Loucy (cell line): ENCODE measurements around the gene HTN3.

Experiments
- CTCF ChIP-seq: fragments of 200-600 bp; sonication (generic); conservative IDR thresholded peaks from 2 replicates; pipeline ENCODE4 v1.5.1; 2014; ENCODE audit warnings: mild to moderate bottlenecking, antibody characterized with exemption, low read length
- EZH2phosphoT487 ChIP-seq: fragments of 200-600 bp; IDR thresholded peaks from 2 replicates; pipeline ENCODE4 v1.6.1; 2018; ENCODE audit warnings: antibody characterized with exemption, mild to moderate bottlenecking, moderate library complexity, borderline replicate concordance

DNA sequence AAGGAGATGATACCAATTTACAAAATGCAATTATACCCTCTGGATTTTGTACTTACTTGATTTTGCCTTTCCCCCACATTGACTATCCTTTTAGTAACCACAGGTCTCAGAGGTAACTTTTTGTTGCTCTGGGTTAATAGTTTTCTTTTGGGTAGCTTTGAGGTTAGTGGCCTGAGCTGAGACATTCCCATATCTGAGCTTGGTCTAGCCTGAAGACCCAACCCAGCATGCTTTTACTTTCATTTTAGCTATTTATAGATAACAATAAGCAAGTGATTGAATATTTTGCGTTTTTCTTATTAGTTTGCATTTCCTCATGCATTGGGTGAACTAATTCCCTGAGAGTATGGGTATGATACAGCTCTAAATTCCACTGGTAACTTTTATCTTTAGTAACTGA is 33.7 kb downstream of the HTN3 start:
- TF ChIP-seq CTCF: no peak
- TF ChIP-seq EZH2phosphoT487: no peak
